Airway epithelial cell (primary cell): Measurements from ENCODE around the gene MERTK. TPM values are rescaled to one million over a fixed set of nuclear protein-coding genes. Genes with fewer than 3 reads are reported as not detected.

Source experiments
- total RNA-seq: library from RNA; depleted of rRNA; stranded (reverse); fragments of >200 nt; gene quantifications from 2 replicates; pipeline ENCODE4 v1.2.3, GENCODE V29; 2015

Gene MERTK
- total RNA-seq, result 2.3 and 2.8 TPM in 2 replicates

DNA sequence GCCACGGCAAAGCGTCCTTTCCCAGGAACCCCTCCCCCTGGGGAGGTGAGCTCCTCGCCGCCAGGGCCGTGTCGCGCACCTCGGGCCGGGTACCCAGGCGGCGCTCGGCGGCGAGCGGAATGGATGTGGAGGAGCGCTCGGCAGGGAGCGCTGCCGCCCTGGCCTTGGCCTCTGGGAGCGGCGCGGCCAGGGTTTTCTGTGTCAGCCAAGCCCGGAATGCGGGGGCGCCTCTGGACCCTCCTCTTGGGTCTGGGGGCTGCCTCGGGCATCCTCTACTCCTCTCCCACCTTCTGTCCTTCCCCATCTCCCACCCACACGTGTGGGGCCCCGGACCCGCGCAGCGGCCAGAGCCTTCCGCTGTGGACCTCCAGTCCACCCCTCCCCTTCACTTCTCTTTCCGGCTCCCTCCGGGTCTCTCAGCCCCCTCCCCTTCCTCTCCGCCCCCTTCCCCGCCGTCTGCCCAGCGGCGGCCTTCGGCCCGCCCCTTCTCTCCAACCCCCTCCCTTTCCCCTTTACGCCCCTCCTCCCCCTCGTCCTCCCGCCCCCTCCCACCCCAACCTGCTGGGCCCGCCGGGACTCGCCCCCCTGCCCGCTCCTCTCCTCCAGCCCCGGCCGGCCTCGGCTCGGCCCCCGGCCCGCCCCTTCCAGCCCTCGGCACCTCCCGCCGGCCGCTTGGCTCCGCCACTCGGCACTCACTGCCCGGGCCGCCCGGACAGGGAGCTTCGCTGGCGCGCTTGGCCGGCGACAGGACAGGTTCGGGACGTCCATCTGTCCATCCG is at the start of gene MERTK:
Gene MERTK (plus strand): TSS at position 684 of the 779 bp plus-strand sequence. CDS start 129 bp downstream, outside the sequence.

GRCh38 chr2:111883661-111884591 is 14.5 kb upstream of the MERTK start, which contains the start of gene ANAPC1:
Gene ANAPC1, minus strand, starts transcription at chr2:111884193. Its CDS starts 3,368 bp downstream, at chr2:111880825.

GRCh38 chr2:112054847-112055729 is 156.7 kb downstream of the MERTK start, which contains the start of gene TMEM87B:
Gene TMEM87B, plus strand, starts transcription at chr2:112055269. Its CDS starts 323 bp downstream, at chr2:112055592.

Other genes with a start within 250 kb of the MERTK start
- 40.8 and 45.4 TPM in 2 replicates for gene ANAPC1, start 14.4 kb upstream of the MERTK start, total RNA-seq
- gene TMEM87B, start 156.7 kb downstream of the MERTK start, total RNA-seq, result 14.9 and 15.3 TPM in 2 replicates
- gene FBLN7, start 239.8 kb downstream of the MERTK start, total RNA-seq, result 0.14 TPM in 1 of 2 replicates, not detected in the other